K562 (cell line): Measurements from ENCODE around the gene CARD10. TPM values are rescaled to one million over a fixed set of nuclear protein-coding genes. Genes with fewer than 3 reads are reported as not detected.

Source experiments
- ATAC-seq: fragments of 200-7000 bp; cut with Tn5 transposase; 3 replicates; pipeline ENCODE4 v1.9.1; 2020; ENCODE audit warnings: moderate library complexity
- BruUV-seq: library from RNA; stranded (reverse); fragments of 400-500 nt; replicated peaks from 2 replicates; lab custom pipeline; 2021; lab: Mats Ljungman, UMichigan
- CTCF ChIA-PET: fragments of 300-600 bp; formaldehyde crosslinking; extraction: SDS; loops from one replicate; lab custom pipeline; 2021; ENCODE audit warnings: low intra/inter-chr PET ratio; lab: Yijun Ruan, JAX
- POLR2A ChIA-PET: fragments of 300-600, 350-650 bp; sonication (Branson Sonifier 250); formaldehyde crosslinking; extraction: SDS; loops from one replicate; lab custom pipeline; 2021; ENCODE audit warnings: antibody characterized with exemption, inconsistent platforms; lab: Yijun Ruan, JAX
- DNase-seq, 4 experiments: peaks; one replicate each; pipeline versions ENCODE4 v3.0.0 to v3.0.0-alpha.2; 2011 to 2018; ENCODE audit warnings: low spot score in 3 of 4, mixed read lengths in 3 of 4; ENCODE audit errors: extremely low read depth in 1 of 4
- FAIRE-seq: peaks from 2 replicates; lab custom pipeline; 2011; peaks lifted over from hg19 to GRCh38; lab: Jason Lieb, UNC
- H2AFZ ChIP-seq: 2 replicates; pipeline ENCODE4 v1.6.0; 2011; ENCODE audit warnings: low read depth, low read length, control low read depth, inconsistent platforms
- H3K27ac ChIP-seq: fragments of 200-600 bp; 3 replicates; pipeline ENCODE4 v1.8.0; 2011; ENCODE audit warnings: low read depth, mild to moderate bottlenecking, control low read depth, inconsistent platforms, low read length, moderate library complexity, mixed read lengths; ENCODE audit errors: extremely low read depth
- H3K27me3 ChIP-seq, 2 experiments: fragments of 300-600 bp in 1 of 2; 2 replicates in 1 of 2; 3 replicates in 1 of 2; pipeline versions ENCODE4 v1.6.0 to v1.8.0; 2011; ENCODE audit warnings: inconsistent platforms in 2 of 2, low read length in 2 of 2, mild to moderate bottlenecking in 1 of 2, mixed read lengths in 1 of 2, moderate library complexity in 1 of 2; ENCODE audit not compliant: control insufficient read depth in 2 of 2, insufficient read depth in 2 of 2
- H3K36me3 ChIP-seq: fragments of 300-600 bp; 3 replicates; pipeline ENCODE4 v1.8.0; 2011; ENCODE audit warnings: mild to moderate bottlenecking, low read length, inconsistent platforms; ENCODE audit not compliant: control insufficient read depth, insufficient read depth
- H3K4me1 ChIP-seq, 2 experiments: fragments of 200-600 bp in 1 of 2; replicated peaks in 1 of 2; 2 replicates in 1 of 2; 3 replicates in 1 of 2; pipeline versions ENCODE4 v1.5.1 to v1.8.0; 2011; ENCODE audit warnings: inconsistent platforms in 2 of 2, low read length in 2 of 2, mild to moderate bottlenecking in 1 of 2, mixed read lengths in 1 of 2, moderate library complexity in 1 of 2; ENCODE audit not compliant: control insufficient read depth in 2 of 2, insufficient read depth in 2 of 2
- H3K4me2 ChIP-seq: 2 replicates; pipeline ENCODE4 v1.6.1; 2011; ENCODE audit warnings: low read length, control low read depth, inconsistent platforms, mixed read lengths; ENCODE audit not compliant: insufficient read depth
- H3K4me3 ChIP-seq: fragments of 200-600 bp; sonication (generic), shearing (Covaris generic); 2 replicates; pipeline ENCODE4 v1.5.1; 2016; ENCODE audit warnings: control low read depth, inconsistent platforms
- H3K79me2 ChIP-seq: fragments of 200-600 bp; 3 replicates; pipeline ENCODE4 v1.8.0; 2011; ENCODE audit warnings: low read length, inconsistent platforms; ENCODE audit not compliant: control insufficient read depth, insufficient read depth
- H3K9ac ChIP-seq, 2 experiments: 2 replicates each; pipeline versions ENCODE4 v1.6.0 to v1.6.1; 2011; ENCODE audit warnings: low read depth in 2 of 2, low read length in 2 of 2, control low read depth in 1 of 2, inconsistent platforms in 1 of 2, mild to moderate bottlenecking in 1 of 2, mixed read lengths in 1 of 2; ENCODE audit not compliant: insufficient read depth in 1 of 2
- H3K9me1 ChIP-seq: one replicate; pipeline ENCODE4 v1.6.0; 2011; ENCODE audit warnings: inconsistent platforms, mild to moderate bottlenecking, low read length, moderate library complexity; ENCODE audit not compliant: control insufficient read depth, insufficient read depth
- H3K9me3 ChIP-seq: replicated peaks from 2 replicates; pipeline ENCODE4 v1.5.1; 2011; ENCODE audit warnings: low read depth, low read length, inconsistent platforms; ENCODE audit not compliant: control insufficient read depth, insufficient read depth
- H4K20me1 ChIP-seq: replicated peaks from 2 replicates; pipeline ENCODE4 v1.6.1; 2011; ENCODE audit warnings: low read length, inconsistent platforms, mixed read lengths; ENCODE audit not compliant: control insufficient read depth, insufficient read depth
- ELK3 ChIP-seq: fragments of 450-650 bp; formaldehyde crosslinking; IDR thresholded peaks from 2 replicates; pipeline ENCODE4 v1.4.0; 2020; ENCODE audit warnings: mild to moderate bottlenecking
- POLR2AphosphoS2 ChIP-seq: IDR thresholded peaks from 2 replicates; pipeline ENCODE4 v1.6.1; 2012; ENCODE audit warnings: low read length, improper control_type of control experiment
- PTRF ChIP-seq: fragments of 450-650 bp; IDR thresholded peaks from 2 replicates; pipeline ENCODE4 v1.6.1; 2016; ENCODE audit warnings: mild to moderate bottlenecking, missing genetic modification characterization, missing compliant biosample characterization
- ZNF121 ChIP-seq: sonication (generic); formaldehyde crosslinking; conservative IDR thresholded peaks from 2 replicates; pipeline ENCODE4 v1.8.0; 2022; ENCODE audit warnings: missing genetic modification reagents
- ZNF253 ChIP-seq: fragments of 250-450 bp; sonication (Bioruptor Pico); conservative IDR thresholded peaks from 2 replicates; pipeline ENCODE4 v1.6.1; 2021; ENCODE audit warnings: mild to moderate bottlenecking
- ZNF41 ChIP-seq: fragments of 250-450 bp; sonication (Bioruptor Pico); conservative IDR thresholded peaks from 2 replicates; pipeline ENCODE4 v1.4.0; 2020; ENCODE audit warnings: mild to moderate bottlenecking
- ZNF445 ChIP-seq: fragments of 250-450 bp; sonication (Bioruptor Pico); IDR thresholded peaks from 2 replicates; pipeline ENCODE4 v1.4.0; 2020; ENCODE audit warnings: low read depth, mild to moderate bottlenecking, moderate library complexity
- WGBS: fragments of 100-300 bp; shearing (Covaris generic); methylation state at CpG from one replicate; pipeline ENCODE4 v1.1.6; 2016; ENCODE audit warnings: low coverage, mixed read lengths; ENCODE audit not compliant: insufficient coverage; ENCODE audit errors: missing lambda C conversion rate; 5-methylcytosine and 5-hydroxymethylcytosine counted together
- in situ Hi-C: fragments of 300-500 bp; cut with MboI; formaldehyde crosslinking; loops from 4 replicates; pipeline ENCODE4 v1.15.0; 2018; ENCODE audit warnings: inconsistent platforms, mixed read lengths
- intact Hi-C: fragments of 100-400 bp; cut with micrococcal nuclease; formaldehyde crosslinking; loops from 2 replicates; pipeline ENCODE4 v1.14.2; 2022
- polyA plus RNA-seq, 8 experiments: library from polyadenylated mRNA; depleted of rRNA in 4 of 8; stranded (reverse) in 5 of 8; unstranded in 3 of 8; fragments of >200 nt; fragmentation: Nextera tagmentation in 2 of 8; fragmentation: Illumina TruSeq in 1 of 8; extraction: Ambion mirVana in 2 of 8; extraction: Trizol in 1 of 8; gene quantifications; 2 replicates each; pipeline versions ENCODE4 v1.2.1 to v1.2.3, GENCODE V29; 2011 to 2014; ENCODE audit warnings: inconsistent platforms in 1 of 8, missing spikeins in 1 of 8
- total RNA-seq, 7 experiments: library from RNA; depleted of rRNA in 6 of 7; stranded (reverse); fragments of >200 nt in 6 of 7; fragmentation: Illumina TruSeq in 2 of 7; extraction: Trizol in 2 of 7; gene quantifications; 2 replicates each; pipeline versions ENCODE4 v1.2.1 to v1.2.3, GENCODE V29; 2011 to 2021; ENCODE audit warnings: low replicate concordance in 1 of 7
- TF ChIP-seq, protein P1 (sequence below): sonication (generic); formaldehyde crosslinking; IDR thresholded peaks from 2 replicates; pipeline ENCODE4 v1.5.0; 2020; ENCODE audit warnings: missing genetic modification reagents
- TF ChIP-seq, protein P2 (sequence below): sonication (generic); formaldehyde crosslinking; IDR thresholded peaks from 2 replicates; pipeline ENCODE4 v1.8.0; 2022; ENCODE audit warnings: mild to moderate bottlenecking, missing genetic modification reagents
- TF ChIP-seq, protein P3 (sequence below), 2 experiments: fragments of 450-650 bp in 1 of 2; sonication (generic) in 1 of 2; formaldehyde crosslinking in 1 of 2; IDR thresholded peaks in 1 of 2; conservative IDR thresholded peaks in 1 of 2; 2 replicates each; pipeline versions ENCODE4 v1.6.1 to v1.8.1; 2016 to 2023; ENCODE audit warnings: mild to moderate bottlenecking in 2 of 2, moderate library complexity in 2 of 2, inconsistent platforms in 1 of 2, missing genetic modification reagents in 1 of 2

CARD10 gene
- total and polyA plus RNA-seq, 9 of the 15 experiments (the other 6 are each of a cell fraction or from before 2014, with no cell fraction given) = 0.13 to 5.8 (median 1.6) TPM

- CTCF ChIA-PET = no interaction called here
- no peak overlapping the region for H3K4me2 ChIP-seq
- H3K27me3 ChIP-seq = peaks cover 0 to 40% of the 10 kb centered on the region in 2 experiments; a peak in 3 of 5 replicates
- no peak overlapping the region for H3K27ac ChIP-seq
- DNase-seq (no peak), FAIRE-seq (no peak), ATAC-seq (no peak)
- intact Hi-C loops = no loop called here
- no peaks in the 10 kb centered on the region for H3K9me1 ChIP-seq
- 0 out of 2 replicates have a peak, but pooled peaks cover 5% of the 10 kb centered on the region for H4K20me1 ChIP-seq
- WGBS = 30% methylated on average over 19 of the region's 26 CpGs
- H3K79me2 ChIP-seq = no peaks in the 10 kb centered on the region
- TF ChIP-seq ZNF41 (CRISPR knock-in tag) = no peak
- TF ChIP-seq ZNF253 (CRISPR knock-in tag) = no peak
- TF ChIP-seq ZNF121 = no peak
- TF ChIP-seq ELK3 (CRISPR knock-in tag) = no peak
- TF ChIP-seq, protein P1, sequence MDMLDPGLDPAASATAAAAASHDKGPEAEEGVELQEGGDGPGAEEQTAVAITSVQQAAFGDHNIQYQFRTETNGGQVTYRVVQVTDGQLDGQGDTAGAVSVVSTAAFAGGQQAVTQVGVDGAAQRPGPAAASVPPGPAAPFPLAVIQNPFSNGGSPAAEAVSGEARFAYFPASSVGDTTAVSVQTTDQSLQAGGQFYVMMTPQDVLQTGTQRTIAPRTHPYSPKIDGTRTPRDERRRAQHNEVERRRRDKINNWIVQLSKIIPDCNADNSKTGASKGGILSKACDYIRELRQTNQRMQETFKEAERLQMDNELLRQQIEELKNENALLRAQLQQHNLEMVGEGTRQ = no peak
- TF ChIP-seq ZNF445 (CRISPR knock-in tag) = no peak
- TF ChIP-seq, protein P2, sequence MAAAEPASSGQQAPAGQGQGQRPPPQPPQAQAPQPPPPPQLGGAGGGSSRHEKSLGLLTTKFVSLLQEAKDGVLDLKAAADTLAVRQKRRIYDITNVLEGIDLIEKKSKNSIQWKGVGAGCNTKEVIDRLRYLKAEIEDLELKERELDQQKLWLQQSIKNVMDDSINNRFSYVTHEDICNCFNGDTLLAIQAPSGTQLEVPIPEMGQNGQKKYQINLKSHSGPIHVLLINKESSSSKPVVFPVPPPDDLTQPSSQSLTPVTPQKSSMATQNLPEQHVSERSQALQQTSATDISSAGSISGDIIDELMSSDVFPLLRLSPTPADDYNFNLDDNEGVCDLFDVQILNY (CRISPR knock-in tag) = no peak
- no peak for TF ChIP-seq PTRF (tag)
- TF ChIP-seq, protein P3, sequence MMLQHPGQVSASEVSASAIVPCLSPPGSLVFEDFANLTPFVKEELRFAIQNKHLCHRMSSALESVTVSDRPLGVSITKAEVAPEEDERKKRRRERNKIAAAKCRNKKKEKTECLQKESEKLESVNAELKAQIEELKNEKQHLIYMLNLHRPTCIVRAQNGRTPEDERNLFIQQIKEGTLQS (IDR thresholded peaks at IDR 0.05) = no peak
- TF ChIP-seq, protein P3 (CRISPR knock-in tag; conservative IDR thresholded peaks at IDR 0.05) = no peak
- no peak for TF ChIP-seq POLR2AphosphoS2
- no peak overlapping the region for H3K9ac ChIP-seq
- H3K4me1 ChIP-seq = peaks cover 5 to 40% of the 10 kb centered on the region in 2 experiments; a peak in 3 of 5 replicates
- no TSS peak for BruUV-seq
- POLR2A ChIA-PET = interaction anchor here (0.9 kb wide), 1 partner anchor 48 kb away, joined by 4 read pairs; no protein-coding TSS in a partner anchor
- no peak overlapping the region for H2AFZ ChIP-seq
- H3K9me3 ChIP-seq = no peaks in the 10 kb centered on the region
- no peak overlapping the region for H3K4me3 ChIP-seq
- H3K36me3 ChIP-seq = no peaks in the 10 kb centered on the region
- in situ Hi-C loops = no loop called here
Observed at GRCh38 chr22:37485395-37486223, 33.6 kb downstream of the CARD10 start.
